NCI-H2227 (cell line): ENCODE measurements around the gene ID4.

Experiments used
- DNase-seq: peaks from one replicate; lab custom pipeline; 2025; ENCODE audit not compliant: unreplicated experiment; lab: John Stamatoyannopoulos, UW

The ID4 gene, protein sequence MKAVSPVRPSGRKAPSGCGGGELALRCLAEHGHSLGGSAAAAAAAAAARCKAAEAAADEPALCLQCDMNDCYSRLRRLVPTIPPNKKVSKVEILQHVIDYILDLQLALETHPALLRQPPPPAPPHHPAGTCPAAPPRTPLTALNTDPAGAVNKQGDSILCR

DNA sequence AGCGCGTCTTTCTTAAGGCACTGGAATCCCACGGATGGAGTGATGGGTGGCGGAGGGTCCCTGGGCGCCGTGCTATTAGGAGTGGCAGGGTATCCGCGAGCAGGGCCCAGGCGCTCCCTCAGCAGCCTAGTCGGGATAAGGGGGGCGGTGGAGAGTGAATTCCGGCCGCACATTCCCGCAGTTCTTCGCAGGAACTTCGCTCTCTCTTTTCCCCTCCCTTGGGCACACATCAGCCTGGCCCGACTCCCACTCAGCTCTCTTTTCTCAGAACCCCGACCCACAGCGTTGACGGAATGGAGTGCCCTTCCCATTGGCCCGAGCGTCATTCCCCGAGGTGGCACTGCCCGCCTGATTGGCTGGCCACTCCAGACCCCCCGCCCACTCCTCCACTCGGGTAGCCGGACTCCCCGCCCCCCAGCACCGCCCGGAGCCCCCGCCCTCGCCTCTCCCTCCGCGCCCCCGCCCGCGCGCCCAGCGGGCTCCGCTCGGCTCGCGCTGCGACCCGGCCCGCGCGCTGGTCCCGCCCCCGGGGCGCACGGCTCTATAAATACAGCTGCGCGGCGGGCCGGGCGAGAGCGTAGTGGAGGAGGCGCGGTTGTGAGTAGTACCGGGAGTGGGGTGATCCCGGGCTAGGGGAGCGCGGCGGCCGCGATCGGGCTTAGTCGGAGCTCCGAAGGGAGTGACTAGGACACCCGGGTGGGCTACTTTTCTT lies at the start of gene ID4:
Gene ID4 (plus strand): TSS at position 572 of the 712 bp plus-strand sequence. CDS start 385 bp downstream, outside the sequence.
- peak; percentile 97 for DNase-seq

DNA sequence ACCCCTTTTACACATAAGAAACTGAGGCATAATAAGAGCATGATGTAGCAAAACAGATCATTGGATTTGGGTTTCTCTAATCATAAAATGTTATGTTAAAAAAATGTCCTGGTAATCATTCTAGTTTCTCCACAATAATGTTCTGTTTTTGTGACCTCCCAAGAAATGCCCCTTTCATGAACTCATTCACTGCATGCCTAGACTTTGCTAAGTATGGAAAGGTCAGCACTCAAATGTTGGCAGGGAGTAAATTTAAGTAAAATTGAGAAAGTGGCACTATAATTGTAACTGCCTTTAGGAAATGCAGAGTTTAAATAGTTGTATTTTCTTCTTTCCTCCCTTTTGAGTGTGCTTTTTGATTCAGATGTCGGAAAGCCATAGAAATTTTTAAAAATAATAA lies 48.5 kb upstream of the ID4 start:
- DNase-seq, result no peak

DNA sequence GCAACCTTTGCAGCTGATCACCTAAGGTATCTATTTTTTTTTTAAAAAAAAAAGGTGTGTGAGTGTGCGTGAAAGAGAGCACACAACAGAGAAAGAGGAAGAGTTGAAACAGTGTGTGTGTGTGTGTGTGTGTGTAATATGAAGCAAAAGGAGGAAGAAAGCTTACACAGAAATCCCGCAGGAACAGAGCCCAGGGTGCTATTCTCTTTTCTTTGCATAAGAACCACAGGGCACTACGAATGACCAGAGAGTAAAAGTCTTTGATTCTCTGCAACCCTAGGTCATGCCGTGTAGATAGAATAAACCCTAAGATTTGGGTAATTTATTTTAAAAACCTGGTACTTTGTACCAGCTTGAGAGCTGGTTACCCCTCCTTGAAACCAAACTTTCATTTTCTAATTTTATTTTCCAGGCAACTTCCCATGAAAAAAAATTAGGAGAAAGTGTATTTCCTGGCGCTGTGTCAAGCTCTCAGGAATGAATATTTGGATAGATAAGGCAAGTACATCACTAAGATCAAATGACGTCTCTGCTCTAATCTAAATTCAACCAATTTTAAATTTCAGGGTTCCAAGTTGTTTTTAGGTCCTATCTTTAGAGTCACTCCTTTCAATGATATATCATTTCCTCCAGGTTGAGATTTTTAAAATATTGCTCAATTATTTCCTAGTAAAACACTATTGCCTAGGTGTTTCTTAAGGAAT lies 47.9 kb upstream of the ID4 start:
- DNase-seq, result no peak

DNA sequence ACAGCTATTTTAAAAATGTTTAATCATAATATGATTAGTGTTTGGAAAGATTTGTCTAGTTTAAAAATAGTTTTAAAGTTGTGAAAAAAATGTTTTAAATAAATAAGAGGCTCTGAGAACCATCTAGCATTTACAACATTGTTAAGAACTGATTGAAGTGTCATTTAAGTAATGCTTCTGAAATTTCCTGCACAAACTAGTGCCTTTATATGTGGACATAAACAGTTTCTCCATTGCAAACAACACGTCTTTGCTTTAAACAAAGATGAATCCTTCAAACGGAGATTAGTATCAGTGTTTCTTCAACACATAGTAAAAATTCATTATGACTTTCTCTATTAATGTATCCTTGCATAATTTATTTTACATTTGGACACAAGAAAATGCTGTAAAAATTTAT lies 45.9 kb upstream of the ID4 start:
- DNase-seq, result no peak

DNA sequence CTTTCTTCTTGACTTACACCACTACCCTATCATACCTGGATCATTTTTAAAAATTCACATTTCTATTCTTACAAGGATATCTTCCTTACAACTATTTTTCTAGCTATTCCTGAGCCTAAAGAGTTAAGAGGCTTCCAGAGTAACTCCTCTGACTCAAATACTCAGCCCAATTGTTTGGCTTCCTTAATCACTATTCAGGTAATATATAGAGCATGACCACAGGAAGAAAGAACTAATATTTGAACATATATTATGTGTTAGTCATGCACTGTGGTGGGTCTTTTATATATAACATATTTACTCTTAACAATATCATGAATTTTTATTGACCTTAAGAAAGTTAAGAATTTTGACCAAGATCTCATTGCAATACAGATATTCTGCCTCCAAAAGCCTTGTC lies 42.0 kb upstream of the ID4 start:
- DNase-seq, result no peak

DNA sequence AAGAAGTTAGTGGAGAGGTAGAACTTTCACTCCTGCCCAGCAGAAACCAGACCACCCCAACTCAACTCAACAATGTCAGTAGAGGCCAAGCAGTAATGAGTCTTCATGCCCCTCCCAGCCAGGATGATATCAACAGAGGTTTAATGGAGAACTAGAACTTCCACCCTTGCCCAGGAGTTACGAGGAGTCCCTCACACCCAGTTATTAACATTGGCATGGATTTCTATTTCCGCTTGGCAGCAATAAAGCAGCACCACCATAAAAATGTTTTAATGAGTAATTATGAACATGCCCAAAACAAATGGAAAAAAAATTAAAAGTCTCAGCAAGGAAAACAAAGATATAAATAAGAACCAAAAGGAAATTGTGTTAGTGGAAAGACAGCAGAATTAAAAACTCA lies 40.7 kb upstream of the ID4 start:
- no peak for DNase-seq

DNA sequence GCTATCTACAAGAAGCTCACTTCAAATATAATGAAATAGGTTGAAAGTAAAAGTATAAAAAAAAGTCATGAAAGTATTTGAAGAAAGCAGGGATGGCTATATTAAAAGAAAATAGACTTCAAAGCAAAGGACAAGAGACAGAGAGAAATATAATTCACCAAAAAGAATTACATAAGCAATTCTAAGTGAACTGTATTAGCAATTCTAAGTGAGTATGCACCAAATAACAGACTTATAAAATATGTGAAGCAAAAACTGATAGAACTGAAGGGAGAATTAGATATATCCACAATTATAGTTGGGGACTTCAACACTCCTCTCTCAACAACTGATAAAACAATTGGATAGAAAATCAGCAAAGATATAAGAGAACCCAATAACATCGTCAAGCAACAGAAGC lies 38.8 kb upstream of the ID4 start:
- no peak for DNase-seq

DNA sequence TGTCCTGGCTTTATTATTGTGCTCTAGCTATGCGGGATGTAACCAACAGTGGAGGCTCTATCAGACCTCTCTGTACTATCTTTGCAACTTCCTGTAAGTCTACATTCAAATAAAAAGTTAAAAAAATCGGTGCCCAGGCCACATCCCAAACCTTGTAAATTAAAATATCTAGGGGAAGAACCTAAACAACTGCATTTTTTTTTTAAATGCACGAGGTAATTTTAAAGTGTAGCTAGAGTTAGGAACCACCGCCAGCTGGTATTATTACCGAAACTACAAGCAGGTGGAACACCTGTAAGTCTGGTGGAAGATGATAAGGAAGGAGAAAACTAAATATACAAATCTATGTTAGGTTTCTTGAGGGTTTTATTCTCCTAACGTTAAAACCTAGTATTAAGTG lies 34.5 kb upstream of the ID4 start:
- DNase-seq, result no peak

DNA sequence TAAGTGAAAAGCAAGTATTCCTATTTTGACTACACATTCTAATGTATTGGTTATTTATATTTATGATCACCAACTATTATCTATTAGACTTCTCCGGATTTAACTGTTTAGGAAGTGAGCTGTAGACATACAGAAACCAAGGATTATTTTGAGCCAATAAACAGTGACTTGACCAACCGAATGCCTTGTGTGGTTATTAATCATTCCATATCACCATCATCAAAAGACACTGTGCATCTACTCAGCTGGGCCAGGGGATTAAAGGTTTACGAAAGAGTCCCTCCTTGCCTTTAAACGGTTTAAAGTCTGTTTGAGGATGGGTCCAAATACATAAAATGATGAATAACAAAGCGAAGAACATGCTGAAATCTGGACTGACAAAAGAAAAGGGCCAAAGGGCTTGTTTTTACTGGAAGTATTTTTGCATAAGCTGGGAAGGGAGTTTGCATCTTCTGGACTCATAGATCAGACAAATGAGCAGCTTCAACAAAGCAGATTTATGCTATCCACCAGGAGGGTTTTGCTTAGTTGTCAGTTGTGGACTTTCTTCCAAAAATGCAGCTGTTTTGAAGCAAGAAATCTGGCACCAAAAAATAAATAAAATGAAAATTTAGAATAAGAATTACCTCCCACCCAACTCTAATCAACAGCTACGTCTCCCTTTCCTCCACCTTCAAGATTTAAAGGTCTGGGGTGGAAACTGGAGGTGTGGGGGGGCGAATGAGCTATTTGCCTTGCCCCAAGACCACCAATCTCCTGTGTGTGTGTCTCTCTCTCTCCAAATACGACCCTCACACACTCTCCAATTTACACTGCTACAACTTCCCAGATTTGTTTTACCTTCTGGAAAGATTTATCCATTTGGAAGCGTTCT lies 33.6 kb upstream of the ID4 start:
- DNase-seq, result no peak

DNA sequence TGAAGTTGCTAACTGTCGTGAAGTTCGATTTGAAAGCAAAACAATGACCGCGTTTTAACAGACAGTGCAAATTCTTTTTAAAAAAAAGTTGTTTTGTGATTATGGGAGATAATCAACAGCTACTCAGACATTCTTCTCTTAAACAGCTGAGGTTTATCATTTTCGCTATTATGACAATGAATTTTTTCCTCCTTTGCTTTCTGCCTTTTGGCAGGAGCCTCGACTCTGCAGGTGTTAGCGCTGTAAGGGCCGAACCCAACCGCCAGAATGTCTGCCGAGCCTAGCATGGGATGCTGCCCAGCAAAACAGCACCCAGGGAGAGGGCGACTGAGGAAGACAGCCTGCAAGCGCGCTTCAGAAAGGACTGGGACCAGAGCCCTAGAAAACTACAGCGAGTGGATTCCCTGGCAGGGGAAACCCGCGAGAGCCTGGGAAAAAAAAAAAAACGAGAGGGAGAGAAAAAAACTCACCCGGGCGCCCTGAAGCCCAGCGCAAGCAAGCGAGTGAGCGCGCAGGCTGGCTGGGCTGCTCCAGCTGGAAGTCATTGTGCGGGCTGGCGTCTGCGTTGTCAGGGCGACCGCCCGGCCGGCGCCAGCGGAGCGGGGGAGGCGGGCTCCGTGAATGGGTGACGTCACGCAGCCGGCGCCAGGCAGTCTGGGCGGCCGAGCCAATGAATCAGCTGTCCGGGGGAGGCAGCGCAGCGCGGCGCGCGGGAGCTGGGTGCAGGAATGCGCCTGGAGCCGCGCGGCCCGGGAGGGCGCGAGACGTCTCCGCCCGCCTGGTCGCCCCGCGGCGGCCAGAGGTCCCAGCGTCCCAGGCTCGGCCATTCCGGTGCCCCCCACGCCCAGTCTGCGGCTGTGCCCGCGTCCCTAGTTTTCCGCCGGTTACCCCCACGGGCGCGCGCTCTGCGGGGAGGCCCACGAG lies 32.7 kb upstream of the ID4 start:
- DNase-seq, result peak; percentile 97

DNA sequence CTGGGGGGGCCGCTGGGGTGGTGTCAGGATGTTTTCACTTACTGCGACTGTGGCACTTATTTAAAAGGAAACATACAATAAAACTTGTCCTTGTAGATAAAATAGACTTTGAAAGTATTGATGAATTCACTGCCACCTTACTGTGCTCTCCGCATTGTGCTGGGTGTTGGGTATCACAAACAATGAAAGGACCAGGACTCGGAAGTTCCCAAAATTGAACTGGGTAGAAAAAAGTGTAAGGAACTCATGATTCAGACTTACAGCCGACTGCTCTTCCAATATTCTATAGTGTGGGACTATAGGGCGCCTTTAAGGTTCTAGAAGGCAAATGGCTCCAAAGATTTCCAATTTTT lies 32.1 kb upstream of the ID4 start:
- no peak for DNase-seq

DNA sequence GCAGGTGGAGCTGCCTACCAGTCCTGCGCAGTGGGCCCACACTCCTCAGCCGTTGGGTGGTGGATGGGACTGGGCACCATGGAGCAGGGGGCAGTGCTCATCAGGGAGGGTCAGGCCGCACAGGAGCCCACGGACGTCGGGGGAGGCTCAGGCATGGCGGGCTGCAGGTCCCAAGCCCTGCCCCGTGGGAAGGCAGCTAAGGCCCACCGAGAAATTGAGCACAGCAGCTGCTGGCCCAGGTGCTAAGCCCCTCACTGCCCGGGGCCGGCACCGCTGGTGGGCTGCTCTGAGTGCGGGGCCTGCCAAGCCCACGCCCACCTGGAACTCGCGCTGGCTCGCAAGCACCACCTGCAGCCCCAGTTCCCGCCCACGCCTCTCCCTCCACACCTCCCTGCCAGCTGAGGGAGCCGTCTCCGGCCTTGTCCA lies 30.2 kb upstream of the ID4 start:
- DNase-seq, result no peak

DNA sequence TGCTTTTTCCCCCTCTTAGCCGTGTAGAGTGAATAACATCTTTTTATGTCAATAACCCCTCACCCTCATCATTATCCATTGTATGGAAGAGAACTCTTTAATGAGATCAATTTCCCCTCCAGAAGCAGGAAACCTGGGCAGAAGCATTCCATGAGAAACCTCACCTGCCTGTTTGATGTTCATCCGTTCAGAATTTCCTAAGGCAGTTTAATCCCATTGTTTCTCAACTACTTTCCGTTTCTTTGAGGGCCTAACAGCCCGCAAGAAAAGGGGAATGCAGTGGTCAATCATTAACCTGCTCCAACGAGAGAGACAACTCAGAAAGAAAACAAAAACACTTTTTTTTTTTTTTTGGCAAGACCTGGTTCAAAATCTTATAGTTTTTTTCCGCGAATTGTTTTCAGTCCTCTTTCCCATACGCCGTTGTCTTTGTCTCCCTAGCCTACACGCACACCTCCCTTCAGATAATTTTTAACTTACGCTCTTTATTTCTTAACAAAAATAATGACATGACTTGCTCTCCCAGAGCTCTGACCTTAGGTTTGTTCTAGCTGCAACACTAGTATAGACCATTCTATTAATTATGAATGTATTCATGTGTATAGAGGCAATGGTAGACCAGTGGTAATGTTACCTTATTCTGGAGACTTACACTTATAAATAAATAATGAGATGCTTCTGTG lies 25.6 kb upstream of the ID4 start:
- no peak for DNase-seq

DNA sequence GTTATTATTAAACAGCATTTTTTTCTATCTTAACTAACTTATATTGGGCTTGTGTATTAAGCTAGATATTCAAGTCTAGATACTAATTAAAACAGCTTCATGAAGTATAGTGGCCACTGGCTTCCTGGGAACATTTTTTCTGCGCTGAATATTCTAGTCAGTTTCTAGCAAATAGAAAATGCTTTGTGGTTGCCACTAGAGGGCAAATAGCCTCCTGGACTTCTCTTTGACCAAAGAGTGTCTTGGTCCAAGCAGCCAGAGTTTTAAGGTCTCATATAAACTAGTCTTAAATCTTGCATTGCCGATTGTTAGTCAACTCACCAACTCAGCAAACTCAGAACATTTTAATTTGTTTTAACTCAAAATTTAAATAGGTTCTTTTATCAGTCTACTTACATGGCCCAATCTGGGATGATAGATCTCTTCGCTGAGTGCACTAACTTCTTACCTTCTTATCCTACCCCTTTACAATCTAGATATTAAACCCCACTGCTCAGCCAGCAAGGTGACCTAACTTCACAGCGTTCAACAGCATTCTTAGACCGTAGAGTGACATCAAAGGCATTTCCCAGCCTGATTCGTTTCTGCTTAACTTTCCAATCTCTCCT lies 24.6 kb upstream of the ID4 start:
- peak; percentile 28 for DNase-seq

DNA sequence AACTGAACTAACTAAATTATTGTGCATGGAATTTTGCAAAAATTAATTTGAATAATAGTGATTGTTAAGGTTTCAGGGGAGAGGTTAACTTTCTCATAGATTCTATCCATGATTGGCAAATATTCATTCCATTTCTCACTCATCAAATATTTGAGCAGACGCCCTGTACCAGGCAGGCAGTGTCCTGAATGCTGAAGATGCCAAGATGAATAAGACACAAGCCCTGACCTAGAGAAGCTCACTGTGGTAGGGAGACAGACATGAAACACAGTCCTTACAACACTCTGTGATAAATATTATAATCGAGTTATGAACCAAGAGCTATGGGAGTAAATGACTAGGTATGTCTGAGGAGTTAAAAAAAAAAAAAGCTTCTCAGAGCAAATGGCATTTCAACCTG lies 18.4 kb upstream of the ID4 start:
- no peak for DNase-seq

DNA sequence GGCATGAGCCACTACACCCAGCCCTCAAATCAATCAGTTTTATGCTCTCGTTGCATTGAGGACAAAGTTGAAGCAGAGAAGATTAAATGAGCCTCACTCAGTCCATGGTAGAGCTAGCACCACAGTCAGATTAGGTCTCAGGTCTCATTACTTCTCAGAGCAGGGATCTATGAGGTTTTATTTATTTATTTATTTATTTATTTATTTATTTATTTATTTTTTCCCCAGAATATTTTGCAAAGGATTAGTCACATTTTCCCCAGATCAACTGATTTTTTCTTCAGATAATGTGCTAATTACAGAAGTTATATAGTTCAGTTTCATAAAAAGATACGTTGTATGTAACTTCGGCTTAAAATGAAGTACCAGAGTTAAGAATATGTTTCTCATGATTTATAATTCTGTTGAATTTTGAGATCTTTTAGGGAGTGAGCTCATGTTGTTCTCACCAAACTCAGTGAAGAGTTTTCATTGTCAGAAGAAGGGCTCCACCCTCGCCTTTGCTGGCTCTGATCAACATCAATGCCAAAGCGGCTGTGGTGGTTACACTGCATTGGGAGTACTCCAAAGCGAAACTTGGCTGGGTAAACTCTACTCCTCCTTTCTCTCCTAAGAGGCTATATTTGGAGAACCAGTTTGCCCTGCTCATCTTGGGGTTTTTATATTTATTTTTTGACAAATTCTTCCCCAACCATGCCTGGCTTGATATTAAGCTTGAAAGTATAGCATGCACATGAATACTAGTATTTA lies 12.9 kb upstream of the ID4 start:
- DNase-seq, result no peak

DNA sequence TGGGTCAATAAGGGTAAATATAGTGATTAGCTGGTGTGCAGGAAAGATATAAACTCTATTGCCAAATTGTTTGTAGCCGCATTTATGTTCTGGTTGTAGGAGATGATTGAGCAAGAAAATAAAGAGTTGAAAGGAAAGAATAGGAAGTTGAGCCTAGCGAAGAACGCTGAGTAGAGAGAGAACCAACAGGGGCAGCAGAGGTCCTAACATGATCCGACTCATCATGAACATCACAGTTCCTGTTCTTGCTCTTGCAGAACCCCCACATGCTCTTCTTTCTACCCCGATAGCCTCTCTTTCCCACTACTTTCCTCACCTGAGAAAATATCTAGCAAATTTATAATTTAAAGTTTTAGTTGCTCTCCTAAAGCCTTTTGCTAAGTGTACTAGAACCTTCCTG lies 9.9 kb upstream of the ID4 start:
- no peak for DNase-seq

DNA sequence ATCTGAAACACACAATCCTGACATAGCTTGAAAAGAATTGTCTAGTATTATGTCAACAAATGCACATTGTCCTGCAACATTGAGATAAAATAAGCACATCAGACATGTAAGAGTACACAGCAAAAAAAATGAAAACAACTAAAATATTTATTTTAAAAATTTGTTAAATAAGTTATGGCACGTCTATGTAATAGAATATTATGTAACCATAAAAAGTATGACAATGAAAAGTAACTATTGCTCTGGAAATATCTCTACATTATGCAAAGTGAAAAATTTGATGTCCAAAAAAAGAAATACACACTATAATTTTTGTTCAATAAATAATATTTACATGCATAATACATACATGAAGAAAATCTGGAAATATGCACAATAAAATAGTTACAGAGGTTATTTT lies 9.3 kb upstream of the ID4 start:
- no peak for DNase-seq

DNA sequence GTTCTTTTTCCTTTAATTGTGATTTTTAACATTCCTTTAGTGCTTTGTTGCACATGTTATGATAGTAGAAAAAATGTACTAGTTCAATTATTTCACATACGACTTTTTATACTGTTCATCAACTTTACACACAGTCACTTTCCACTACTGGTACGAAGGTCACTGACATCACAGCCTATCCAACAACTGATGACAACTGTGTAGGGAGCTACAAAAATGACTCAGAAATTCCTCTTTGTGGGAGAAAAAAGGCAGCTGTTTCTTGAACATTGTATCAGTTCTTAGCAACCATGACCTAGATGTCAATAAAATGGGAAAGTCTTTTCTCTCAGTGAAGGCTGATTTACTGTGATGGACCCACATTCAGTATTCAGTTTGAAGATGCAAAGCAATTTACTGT lies 7.0 kb upstream of the ID4 start:
- DNase-seq, result no peak
